NCI-H187 treated with DMSO at 0.1 percent for 48 hours (cell line): ENCODE data around the gene NR2F1.

Source experiments
- DNase-seq: peaks from one replicate; lab custom pipeline; 2025; lab: John Stamatoyannopoulos, UW

NR2F1 gene

GRCh38 chr5:93591323-93591945, 8.4 kb downstream of the NR2F1 start:
- no peak for DNase-seq

DNA sequence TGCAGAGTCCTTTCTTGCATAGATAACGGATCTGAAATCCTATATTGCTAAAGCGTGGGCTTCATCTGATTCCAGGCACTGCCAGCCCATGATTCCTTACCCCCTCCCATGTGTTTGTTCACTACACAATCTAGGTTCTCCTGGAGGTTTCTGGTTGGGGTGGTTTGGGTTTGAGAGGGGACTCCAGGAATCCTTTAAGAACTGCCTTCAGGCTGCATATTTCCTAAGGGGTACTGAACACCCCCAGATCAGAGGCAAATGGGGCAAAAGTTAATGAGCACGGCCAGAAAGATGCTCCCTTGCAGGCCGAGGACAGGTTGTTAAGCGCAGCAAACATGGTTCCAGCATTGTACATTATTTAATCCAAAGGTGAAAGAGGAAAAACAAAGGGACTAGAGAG, 9.9 kb downstream of the NR2F1 start:
- DNase-seq, result no peak

- no peak for DNase-seq
These were observed 10.6 kb downstream of the NR2F1 start for GRCh38 chr5:93593476-93594131.

- DNase-seq, result no peak
These were observed 11.8 kb downstream of the NR2F1 start for GRCh38 chr5:93594591-93595419.

DNA sequence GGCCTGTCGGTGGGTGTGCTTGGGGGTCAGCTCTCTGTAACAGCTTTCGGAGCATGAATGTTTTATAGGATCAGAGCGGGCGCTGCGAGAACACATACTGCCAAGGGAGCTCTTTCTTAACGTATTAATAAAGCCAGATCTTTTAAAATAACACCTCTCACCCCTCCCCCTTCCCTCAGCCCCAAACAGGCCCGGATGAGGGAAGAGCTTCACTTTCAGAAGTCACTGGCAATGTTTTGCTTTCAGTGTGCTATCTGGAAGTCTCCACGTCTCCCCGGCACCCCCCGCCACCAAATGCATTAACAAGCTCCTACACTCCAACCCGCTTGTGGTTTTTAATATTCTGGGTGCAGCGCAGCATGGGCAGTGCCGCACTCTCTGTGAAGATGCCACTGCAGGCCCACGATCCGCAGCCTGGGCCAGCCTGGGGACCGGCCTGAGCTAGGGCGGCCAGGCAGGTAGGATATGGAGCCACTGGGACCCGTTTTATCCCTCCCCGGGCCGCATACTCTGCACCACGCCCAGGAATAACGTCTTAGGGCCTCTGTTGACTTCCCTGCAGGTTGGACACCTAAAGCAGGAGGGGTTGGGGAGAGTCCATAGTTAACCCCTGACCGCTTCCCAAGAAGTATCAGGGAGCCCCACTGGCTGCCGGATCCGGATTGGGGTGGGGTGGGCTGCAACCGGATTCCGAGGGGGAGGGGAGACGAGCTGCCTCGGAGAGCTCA, 12.6 kb downstream of the NR2F1 start:
- no peak for DNase-seq

- DNase-seq, result no peak
These were observed 13.3 kb downstream of the NR2F1 start for GRCh38 chr5:93596310-93596675.

DNA sequence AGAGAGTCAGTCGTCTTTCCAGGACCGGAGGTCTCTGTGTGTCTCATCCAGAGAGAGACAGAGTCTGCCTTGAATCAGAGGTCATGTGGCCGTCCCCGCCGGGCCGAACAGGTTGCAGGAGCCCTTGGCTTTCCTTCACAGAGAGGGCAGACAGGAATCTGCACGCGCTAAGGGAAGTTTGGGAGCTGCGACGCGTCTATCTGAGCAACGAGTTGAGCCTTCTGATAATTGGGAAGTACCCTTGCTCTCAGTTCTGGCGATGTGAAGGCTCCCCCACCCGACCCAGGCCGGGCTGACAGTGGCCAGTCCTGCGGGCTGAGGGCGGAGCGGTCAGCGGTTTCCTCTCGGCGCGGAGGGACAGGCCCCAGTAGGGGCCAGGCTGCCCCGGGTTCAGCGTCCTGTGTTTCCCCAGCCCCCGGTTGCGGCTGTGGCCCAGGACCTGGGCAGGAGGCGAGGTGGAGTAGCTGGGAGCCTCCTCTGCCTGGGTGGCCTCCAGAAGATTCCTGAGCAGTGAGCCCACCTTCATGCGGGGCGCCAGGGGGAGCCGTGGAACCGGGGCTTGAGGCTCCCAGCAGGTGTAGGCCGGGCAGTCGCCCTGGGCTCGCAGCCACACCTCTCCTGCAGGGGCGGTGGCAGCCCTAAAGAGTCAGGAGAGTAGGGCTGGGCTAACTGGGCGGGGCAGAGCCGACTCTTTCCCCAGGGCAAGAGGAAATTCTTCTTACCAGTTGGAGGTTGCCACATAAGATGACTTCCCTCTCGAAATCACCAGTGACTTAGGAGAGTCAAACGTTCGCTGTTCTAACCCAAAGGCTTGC, 13.9 kb downstream of the NR2F1 start:
- no peak for DNase-seq

DNA sequence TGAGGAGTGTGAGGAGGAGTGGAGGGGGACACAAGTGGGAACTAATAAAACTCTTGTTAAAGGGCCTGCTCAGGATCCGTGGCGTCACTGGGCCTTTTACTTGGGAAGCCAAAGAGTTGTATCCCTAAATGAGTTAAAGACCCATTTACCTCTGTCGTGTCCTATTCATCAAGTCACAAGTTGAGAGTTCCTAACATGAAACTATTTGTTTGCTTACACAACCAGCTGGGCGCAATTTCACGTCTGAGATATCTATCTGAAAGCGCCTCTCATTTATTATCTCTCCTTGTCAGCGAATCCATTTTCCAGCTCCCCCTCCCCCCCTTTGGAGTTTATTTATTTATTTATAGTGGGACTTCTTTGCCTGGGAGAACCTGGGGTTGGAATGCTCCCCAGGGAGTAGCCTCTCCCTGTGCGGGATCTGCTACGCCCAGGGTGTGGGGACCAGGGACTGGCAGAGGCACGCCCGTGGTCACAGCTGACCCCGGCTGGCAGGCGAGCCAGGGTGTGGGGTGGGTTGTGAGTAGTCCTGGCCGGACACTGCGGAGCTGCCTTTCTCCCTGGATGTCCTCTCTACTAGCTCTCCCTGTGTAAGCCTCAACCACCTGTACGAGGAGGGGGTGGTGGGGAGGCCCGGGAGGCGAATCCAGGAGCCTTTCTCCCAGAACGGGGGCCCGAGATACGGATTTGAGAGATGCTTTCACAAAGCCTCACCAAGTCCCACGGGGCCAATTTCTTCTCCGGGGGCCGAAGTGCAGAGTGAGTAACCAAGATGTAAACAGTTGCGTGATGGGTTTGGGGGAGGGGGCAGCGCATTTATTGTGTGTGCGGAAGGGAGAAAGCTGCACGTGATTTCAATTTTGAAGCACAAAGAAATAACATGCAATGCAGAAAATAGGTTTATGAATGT, 15.3 kb downstream of the NR2F1 start:
- no peak for DNase-seq

DNA sequence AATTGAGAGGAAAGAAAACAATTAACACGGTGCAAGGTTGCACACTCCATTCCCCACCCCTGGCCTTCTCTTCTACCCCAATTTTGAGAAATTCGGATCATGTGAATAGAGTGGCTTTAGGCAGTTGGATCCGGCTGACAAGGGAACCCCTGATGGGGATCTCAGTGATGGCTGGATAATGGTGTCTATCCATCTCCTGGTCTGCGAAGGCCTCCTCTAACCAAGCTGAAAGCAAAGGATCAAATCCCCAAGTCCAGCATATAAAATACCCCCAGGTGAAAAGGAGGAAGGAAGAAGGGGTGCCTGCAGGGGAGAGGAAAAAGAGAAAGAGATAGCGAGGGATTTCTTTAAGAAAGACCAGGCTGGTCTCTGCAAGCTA, 16.0 kb downstream of the NR2F1 start:
- DNase-seq, result no peak

DNA sequence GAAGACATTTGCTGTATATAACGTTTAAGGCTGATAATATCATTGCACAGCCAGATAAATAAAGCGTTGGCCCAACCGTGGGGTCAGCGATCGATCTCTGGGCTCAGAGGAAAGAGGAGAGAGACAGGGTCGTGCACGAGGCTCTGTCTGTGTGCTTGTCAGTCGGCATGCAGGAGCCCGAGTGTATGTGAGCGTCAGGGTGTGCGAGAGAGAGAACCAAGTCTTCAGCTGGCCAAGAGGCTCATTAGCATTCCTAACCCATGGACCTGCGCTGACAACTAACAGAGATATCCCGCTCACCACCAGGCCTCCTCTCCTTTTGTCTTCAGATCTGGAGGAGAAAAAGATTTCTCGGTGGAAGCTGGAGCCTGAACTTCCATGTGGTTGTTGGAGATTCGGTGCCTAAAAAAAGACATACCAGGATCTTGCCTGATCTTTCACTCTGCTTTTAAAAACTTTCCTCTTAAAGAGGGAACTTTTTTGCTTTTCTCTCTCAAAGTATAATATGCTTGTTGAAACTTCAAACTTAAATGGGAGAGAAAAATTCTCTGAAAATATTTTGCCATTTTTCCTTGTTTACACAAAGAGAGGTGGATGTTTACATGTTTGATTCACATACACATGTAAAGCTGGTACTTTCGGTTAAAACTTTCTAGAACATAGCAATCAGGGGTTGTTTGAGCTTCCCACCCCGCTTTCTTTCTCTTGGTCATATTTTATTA, 16.5 kb downstream of the NR2F1 start:
- no peak for DNase-seq

- DNase-seq, result no peak
These were observed 17.5 kb downstream of the NR2F1 start for GRCh38 chr5:93600409-93601070.

DNA sequence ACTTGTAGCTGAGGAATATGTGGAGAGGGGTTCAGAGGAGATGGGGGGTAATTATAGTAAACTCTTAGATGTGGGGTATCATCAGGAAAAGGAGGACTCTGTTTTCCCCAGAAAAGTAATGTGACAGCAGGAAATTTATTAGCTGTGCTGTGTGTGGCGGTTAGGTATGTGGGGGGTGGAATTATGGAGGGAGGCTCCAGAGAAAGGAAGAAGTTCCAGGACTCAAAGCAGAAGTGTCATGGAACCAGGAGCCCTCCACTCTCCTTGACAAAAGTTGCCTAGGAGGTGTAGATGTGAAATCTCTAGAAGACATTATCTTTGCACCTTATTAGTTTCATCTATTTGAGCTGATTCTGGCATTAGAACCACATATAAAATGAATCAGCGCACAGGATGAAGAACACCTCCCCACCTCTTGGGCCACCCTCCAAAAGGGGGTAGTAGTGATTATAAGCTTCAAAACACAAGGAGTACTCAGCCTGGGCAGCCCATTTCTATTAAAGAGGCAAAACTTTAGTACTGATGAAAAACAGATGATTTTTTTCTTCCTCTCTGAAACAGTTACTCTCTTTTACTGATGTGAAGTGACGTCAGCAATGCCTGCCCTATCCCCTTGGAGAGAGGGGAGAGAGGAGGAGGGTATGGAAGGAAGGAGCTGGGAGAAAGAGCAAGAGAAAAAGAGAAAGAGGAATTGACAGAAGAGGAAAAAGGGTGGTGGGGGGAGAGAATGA, 18.2 kb downstream of the NR2F1 start:
- no peak for DNase-seq

- DNase-seq, result no peak
These were observed 18.8 kb downstream of the NR2F1 start for GRCh38 chr5:93601802-93602155.

DNA sequence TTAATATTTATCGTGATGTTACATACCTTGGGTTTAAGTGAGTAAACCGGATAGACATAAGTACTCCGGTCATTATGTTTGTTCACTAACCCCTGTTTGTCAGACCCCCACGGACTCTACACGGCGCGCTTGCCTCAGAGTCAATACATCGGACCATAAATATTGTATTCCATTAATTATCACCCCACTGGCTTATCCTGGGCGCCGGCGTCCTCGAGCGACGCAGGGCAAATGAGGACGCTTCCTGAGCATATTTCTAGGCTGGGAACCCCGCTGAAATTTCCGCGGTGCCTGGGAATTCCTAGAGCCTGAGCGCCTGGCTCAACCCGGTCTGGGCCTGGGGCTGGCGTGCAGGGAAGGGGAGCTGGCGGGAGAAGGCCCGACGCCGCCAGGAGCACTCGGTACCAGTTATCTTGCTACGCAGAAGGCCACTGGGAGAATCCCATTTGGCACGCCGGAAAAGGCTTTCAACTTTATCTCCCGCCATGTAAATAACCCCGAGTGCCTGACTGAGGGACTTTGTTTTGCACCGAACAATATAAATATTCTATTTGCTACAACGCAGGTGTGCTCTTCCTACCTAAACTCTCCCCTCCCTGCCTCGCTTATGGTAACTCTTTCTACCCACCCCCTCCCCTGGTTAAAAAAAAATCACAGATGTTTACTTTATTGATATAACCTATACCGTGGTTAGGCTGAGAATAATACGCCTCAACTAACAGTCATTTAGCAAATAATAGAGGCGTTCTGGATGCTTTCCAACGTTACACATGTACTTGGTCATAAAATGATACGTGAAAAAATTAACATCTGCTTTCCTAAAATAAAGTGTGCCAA, 19.4 kb downstream of the NR2F1 start:
- DNase-seq, result no peak

DNA sequence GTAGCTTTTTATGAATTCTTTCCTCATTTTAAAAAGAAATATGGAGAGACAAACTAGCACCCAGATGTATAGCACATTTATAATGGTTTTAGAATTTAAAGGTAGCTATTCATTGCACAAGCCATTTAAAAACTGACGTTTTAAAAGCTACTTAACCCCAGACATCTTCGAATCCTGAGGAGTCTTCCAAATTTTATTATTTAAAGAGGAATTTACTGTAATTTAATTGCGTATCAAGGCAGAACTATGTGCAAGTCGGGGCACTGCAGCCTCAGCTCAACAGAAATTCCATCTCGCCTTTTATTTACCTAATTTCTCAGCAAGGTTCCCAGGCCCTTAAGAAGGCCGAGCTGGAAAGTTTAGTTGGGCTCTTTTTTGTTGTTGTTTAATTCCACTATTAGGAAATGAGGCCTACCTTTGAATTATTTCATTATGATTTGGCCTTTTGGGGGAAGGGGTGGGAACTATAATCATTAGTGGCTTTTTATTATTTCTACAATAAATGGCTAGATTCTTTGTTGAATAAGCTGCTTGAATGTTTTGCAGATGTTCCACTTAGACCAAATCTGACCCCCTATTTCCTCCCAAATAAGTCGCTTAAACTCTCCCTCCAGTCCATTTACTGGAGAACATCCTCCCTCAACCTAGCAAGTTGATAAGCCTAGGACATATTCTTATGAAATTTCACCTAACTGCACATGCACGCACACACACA, 20.2 kb downstream of the NR2F1 start:
- no peak for DNase-seq

GRCh38 chr5:93603793-93604643, 21.0 kb downstream of the NR2F1 start:
- no peak for DNase-seq
